Activated B cell treated with CpG ODN at 0.5 μM for 24 hours (primary cell): ENCODE data around the gene RAPGEF4. TPM values are rescaled to one million over a fixed set of nuclear protein-coding genes. Genes with fewer than 3 reads are reported as not detected.
A peak's percentile ranks its signal among the peaks of the same experiment; 100 is the strongest.

Source experiments
- ATAC-seq: fragments of 200-7000 bp; cut with Tn5 transposase; one replicate; pipeline ENCODE4 v1.10.0; 2021; ENCODE audit warnings: low read depth, mild to moderate bottlenecking, moderate library complexity
- CTCF ChIA-PET: fragments of 350-600 bp; sonication (Branson Sonifier 250); formaldehyde crosslinking; loops from one replicate; lab custom pipeline; 2021; ENCODE audit warnings: antibody characterized with exemption; lab: Charles Lee
- POLR2A ChIA-PET: fragments of 350-600 bp; sonication (Branson Sonifier 250); formaldehyde crosslinking; loops from one replicate; lab custom pipeline; 2021; ENCODE audit warnings: antibody characterized with exemption; lab: Charles Lee
- DNase-seq: peaks from one replicate; pipeline ENCODE4 v3.0.0; 2022
- H3K27ac Mint-ChIP-seq: one replicate; pipeline ENCODE4 v1.8.0; 2020; ENCODE audit warnings: mixed read lengths
- H3K27me3 Mint-ChIP-seq: one replicate; pipeline ENCODE4 v1.8.0; 2021; ENCODE audit warnings: mixed read lengths
- H3K36me3 Mint-ChIP-seq: one replicate; pipeline ENCODE4 v1.8.0; 2021; ENCODE audit warnings: low read depth, mixed read lengths
- H3K4me1 Mint-ChIP-seq: one replicate; pipeline ENCODE4 v1.8.0; 2021; ENCODE audit warnings: mixed read lengths
- H3K4me3 Mint-ChIP-seq: one replicate; pipeline ENCODE4 v1.8.0; 2020; ENCODE audit warnings: mild to moderate bottlenecking, mixed read lengths
- H3K9me3 Mint-ChIP-seq: one replicate; pipeline ENCODE4 v1.8.0; 2020; ENCODE audit warnings: mixed read lengths
- intact Hi-C: fragments of 100-400 bp; cut with micrococcal nuclease; formaldehyde crosslinking; loops from one replicate; pipeline ENCODE4 v1.15.1; 2024
- total RNA-seq: library from RNA; stranded (reverse); gene quantifications from 2 replicates; pipeline ENCODE4 v1.2.3, GENCODE V29; 2022
- TF ChIP-seq, protein P1 (sequence below): fragments of 200-600 bp; IDR thresholded peaks from one replicate; pipeline ENCODE4 v1.8.0; 2022; ENCODE audit warnings: antibody characterized with exemption, mild to moderate bottlenecking

The RAPGEF4 gene
- total RNA-seq, 1 donor from 2014 or later: not detected

DNA sequence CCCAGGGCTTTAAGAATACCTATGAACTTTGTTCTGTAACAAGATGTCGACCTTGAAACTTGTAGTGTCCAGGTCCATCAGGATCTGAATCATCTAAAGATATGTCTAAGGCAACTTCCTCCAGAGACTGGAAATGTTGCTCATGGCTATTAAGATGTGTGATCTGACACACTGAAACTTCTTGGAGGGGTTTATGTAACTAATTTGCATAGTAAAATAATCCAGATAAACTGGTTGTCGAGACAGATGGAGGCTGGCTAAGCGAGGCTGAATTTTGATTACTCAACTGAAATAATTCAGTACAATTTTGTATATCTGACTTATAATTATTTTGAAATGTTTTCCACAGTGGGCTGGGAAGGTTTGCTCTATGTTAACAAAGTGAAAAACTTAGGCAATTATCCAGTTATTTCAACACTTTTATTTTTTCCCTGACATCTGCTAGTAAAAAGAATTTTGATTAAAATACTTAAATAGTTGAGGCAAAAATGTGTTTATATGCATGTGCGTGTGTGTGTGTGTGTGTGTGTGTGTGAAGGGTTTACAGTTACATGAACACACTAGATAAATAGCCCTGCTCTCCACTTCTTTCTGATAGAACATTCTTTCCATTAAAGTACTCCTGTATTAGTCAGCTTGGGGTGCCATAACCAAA is 328.6 kb downstream of the RAPGEF4 start:
- Mint-ChIP-seq H3K4me1 (peaks cover 14% of the 10 kb centered on the region), H3K27ac (no peak overlapping the region), H3K36me3 (no peaks in the 10 kb centered on the region), H3K27me3 (peaks cover 15% of the 10 kb centered on the region), H3K9me3 (no peaks in the 10 kb centered on the region), H3K4me3 (no peak overlapping the region)
- CTCF ChIA-PET: no interaction called here
- no peak for DNase-seq
- ATAC-seq: no peak
- TF ChIP-seq, protein P1, sequence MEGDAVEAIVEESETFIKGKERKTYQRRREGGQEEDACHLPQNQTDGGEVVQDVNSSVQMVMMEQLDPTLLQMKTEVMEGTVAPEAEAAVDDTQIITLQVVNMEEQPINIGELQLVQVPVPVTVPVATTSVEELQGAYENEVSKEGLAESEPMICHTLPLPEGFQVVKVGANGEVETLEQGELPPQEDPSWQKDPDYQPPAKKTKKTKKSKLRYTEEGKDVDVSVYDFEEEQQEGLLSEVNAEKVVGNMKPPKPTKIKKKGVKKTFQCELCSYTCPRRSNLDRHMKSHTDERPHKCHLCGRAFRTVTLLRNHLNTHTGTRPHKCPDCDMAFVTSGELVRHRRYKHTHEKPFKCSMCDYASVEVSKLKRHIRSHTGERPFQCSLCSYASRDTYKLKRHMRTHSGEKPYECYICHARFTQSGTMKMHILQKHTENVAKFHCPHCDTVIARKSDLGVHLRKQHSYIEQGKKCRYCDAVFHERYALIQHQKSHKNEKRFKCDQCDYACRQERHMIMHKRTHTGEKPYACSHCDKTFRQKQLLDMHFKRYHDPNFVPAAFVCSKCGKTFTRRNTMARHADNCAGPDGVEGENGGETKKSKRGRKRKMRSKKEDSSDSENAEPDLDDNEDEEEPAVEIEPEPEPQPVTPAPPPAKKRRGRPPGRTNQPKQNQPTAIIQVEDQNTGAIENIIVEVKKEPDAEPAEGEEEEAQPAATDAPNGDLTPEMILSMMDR: no peak
- POLR2A ChIA-PET: no interaction called here
- intact Hi-C loops: no loop called here

DNA sequence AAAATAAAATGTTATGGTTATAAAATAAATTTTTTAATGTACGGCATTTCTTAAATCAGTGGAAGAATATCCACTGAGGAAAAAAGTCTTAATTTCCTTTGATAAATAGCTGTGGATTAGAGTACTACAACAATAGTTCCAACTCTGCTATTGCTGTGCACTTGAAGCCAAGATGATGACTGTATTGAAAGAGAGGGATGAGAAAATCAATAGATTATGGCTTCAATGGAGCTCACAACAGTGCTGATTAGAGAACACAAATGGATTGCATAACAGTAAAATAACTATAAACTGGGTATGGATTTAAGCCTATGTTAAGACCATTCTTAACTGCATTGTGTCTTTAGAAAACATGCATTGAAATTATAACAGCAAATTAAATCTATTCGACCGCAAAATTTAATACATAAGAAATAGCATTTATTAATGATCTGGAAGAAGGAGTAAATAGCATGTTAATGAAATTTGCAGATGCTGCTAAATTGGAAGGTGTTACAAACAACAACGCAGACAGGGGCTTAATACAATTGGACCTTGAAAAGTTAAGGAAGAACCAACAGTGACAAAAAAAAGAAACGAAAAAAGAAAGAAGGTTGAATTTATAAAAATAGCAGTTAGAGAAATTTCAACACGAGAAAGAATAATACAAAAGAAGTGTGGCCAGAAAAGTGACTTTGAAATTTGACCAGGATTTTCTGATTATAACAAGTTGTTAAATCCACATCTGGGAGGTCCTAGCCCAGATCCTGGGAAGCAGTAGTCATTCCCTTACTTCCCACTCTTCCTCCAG is 331.4 kb downstream of the RAPGEF4 start:
- Mint-ChIP-seq H3K36me3 (no peaks in the 10 kb centered on the region), H3K27ac (no peak overlapping the region), H3K27me3 (peaks cover 18% of the 10 kb centered on the region), H3K4me1 (no peaks in the 10 kb centered on the region), H3K9me3 (no peaks in the 10 kb centered on the region), H3K4me3 (no peak overlapping the region)
- no peak for DNase-seq
- intact Hi-C loops: no loop called here
- TF ChIP-seq, protein P1: no peak
- ATAC-seq: no peak
- CTCF ChIA-PET: no interaction called here
- POLR2A ChIA-PET: no interaction called here

DNA sequence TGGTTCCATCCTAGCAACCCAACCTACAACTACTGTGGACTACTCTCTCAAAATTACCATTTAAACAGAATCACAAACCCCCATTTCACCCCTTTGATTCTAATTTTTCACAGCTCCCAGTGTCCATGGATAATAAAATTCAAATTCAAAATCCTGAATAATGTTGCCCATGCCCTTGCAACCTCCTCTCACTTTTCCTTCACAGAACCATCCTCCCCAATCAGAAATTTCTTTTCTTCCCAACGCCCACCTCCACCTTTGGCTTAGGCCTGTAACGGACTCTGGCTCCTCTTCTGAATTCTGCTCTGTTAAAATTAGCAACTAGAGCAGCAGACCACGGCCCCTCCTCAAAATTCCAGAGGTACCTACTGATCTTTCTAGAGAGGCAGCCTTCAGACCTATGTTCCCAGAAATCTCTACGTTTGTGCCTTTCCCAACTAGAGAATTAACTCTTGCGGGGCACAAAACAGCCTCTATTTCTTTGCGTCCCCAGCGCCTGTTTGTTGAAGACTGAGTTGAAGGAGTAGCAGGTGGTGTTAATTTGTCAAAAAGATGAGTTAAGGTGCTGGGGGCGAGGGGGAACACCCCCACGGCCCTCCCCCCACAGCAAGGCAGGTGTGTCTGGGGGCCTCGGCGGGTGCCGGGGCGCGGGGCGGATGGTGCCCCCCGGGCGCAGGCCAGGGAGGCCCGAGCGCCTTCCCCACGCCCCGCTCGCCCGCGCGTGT is 339.6 kb downstream of the RAPGEF4 start:
- Mint-ChIP-seq H3K27ac (no peak overlapping the region), H3K4me1 (peaks cover 13% of the 10 kb centered on the region), H3K4me3 (peak overlapping the region; percentile 76), H3K27me3 (peaks cover 6% of the 10 kb centered on the region), H3K36me3 (no peaks in the 10 kb centered on the region), H3K9me3 (no peaks in the 10 kb centered on the region)
- ChIA-PET CTCF (interaction anchor here (1.0 kb wide), 1 partner anchor 135 kb away, joined by 4 read pairs; no protein-coding TSS in a partner anchor), POLR2A (interaction anchor here (0.6 kb wide), 1 partner anchor 38 kb away, joined by 8 read pairs; no protein-coding TSS in a partner anchor)
- intact Hi-C loops: loop anchor here (2.0 to 5.0 kb wide), 3 partner anchors 136 to 1174 kb away; partner anchors contain the start of gene OLA1
- no peak for ATAC-seq
- no peak for DNase-seq
- TF ChIP-seq, protein P1: no peak

DNA sequence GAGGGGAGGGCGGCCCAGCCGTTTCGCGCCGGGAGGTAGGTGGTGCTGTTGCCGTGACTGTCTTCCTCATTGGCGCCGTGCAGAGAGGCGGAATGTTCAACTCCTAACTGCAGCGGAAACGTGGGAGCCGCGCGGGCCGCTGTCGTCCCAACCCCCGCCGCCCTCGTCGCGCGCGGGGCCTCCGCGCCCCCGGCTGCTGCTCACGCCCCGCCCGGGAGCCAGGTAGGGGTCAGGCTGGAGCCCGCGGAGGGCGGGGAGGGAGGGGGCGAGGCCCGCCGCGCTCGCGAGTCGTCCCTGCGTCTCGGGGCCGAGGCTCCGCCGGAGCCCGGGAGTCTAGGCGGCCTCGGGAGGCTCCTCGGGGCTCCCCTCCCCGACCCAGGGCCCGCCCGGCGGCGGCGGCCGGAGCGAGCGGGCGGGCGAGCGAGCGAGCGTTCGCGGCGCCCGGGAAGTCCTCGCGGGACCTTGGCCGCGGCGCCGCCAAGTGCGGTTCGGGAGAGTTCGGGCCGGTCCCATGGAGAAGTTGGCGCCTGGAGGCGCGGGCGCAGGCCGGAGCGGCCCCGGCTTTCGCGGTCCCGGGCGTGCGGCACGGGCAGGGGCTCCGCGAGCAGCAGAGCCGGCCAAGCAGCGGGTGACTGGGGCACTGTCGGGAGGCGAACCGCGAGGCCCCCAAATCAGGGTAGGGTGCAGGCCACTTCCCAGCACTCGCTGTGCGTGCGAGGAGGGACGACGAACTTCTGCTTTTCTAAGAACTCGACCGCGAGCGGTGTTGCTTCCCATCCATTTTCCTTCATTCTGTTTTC is 340.3 kb downstream of the RAPGEF4 start, which contains the start of gene MAP3K20:
Gene MAP3K20, plus strand, starts transcription at position 66 of the 800 bp plus-strand sequence. CDS start 15,186 bp downstream, outside the sequence.
- no peaks in the 10 kb centered on the region for H3K9me3 Mint-ChIP-seq
- CTCF ChIA-PET: no interaction called here
- intact Hi-C loops: loop anchor here (2.0 to 5.0 kb wide), 3 partner anchors 135 to 1173 kb away; partner anchors contain the start of gene OLA1
- H3K4me3 Mint-ChIP-seq: peak within 1 kb of the TSS; percentile 89
- peak; percentile 42 for DNase-seq
- POLR2A ChIA-PET: interaction anchor here (0.6 kb wide), 1 partner anchor 37 kb away, joined by 8 read pairs; no protein-coding TSS in a partner anchor
- no peaks in the 10 kb centered on the region for H3K36me3 Mint-ChIP-seq
- peaks cover 4% of the 10 kb centered on the region for H3K27me3 Mint-ChIP-seq
- ATAC-seq: peak; percentile 68
- H3K27ac Mint-ChIP-seq: peak within 1 kb of the TSS; percentile 80
- TF ChIP-seq, protein P1: no peak
- peaks cover 13% of the 10 kb centered on the region for H3K4me1 Mint-ChIP-seq
